Measurements from ENCODE around the gene FAM168B. TPM values are rescaled to one million over a fixed set of nuclear protein-coding genes. Genes with fewer than 3 reads are reported as not detected.

The FAM168B gene
- total RNA-seq, 4 donors from 2014 or later, result 97.7 to 137 (median 122) TPM

- ATAC-seq (ENCODE audit: low FRiP score) (no peak), DNase-seq (ENCODE audit: low spot score) (no peak)
- TF ChIP-seq CTCF (IDR thresholded peaks at IDR 0.05), result no peak
These were observed 40.5 kb downstream of the FAM168B start for GRCh38 chr2:131052741-131053263.

GRCh38 chr2:131050896-131051295 is 42.4 kb downstream of the FAM168B start:
- TF ChIP-seq CTCF (IDR thresholded peaks at IDR 0.05), result no peak
- no peak for DNase-seq (ENCODE audit: low spot score)
- ATAC-seq (ENCODE audit: low FRiP score), result no peak

DNA sequence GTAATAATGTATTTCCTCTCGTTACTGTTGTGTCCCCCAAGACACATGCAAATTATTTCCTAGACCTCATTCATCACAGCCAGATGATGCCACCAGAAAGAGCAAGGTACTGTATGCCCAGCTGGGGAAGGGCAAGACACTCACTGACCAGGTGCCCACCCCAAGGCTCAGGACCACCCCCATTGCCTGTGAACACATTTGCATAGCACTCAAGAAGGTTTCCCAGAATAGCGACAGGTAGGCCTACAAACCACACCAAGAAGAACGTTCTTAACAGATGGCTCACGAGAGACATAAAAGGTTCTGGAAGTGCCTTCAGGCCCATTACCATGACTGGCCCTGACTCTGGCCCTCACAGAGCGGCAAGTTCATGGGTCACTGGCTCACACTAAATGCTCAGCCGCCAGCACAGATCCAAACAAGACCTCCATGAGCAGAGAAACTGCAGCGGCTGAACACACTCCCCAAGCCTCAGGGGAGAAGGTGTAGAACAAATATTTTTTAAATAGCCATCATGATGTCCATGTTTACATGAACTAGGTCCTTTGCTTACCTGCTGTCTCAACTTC is 44.0 kb downstream of the FAM168B start:
- no peak for ATAC-seq (ENCODE audit: low FRiP score)
- DNase-seq (ENCODE audit: low spot score), result no peak
- no peak for TF ChIP-seq CTCF (IDR thresholded peaks at IDR 0.05)

- ATAC-seq (ENCODE audit: low FRiP score), result no peak
- no peak for DNase-seq (ENCODE audit: low spot score)
- no peak for TF ChIP-seq CTCF (IDR thresholded peaks at IDR 0.05)
These were observed 44.6 kb downstream of the FAM168B start for GRCh38 chr2:131048641-131049040.

- ATAC-seq (ENCODE audit: low FRiP score) (no peak), DNase-seq (ENCODE audit: low spot score) (no peak)
- TF ChIP-seq CTCF (IDR thresholded peaks at IDR 0.05), result no peak
These were observed 45.2 kb downstream of the FAM168B start for GRCh38 chr2:131047920-131048560.

GRCh38 chr2:131046918-131047652 is 46.2 kb downstream of the FAM168B start:
- no peak for ATAC-seq (ENCODE audit: low FRiP score)
- no peak for TF ChIP-seq CTCF (IDR thresholded peaks at IDR 0.05)
- no peak for DNase-seq (ENCODE audit: low spot score)

Data from omental fat pad (tissue), 4 donors.